Sigmoid colon (tissue), 7 donors: Measurements from ENCODE around the gene IER2. TPM values are rescaled to one million over a fixed set of nuclear protein-coding genes. Genes with fewer than 3 reads are reported as not detected.
"Not testable (repeated sequence)": the region's sequence is repeated elsewhere in the genome, so short reads cannot be mapped to it uniquely, and the experiment has no call there.

ENCODE experiments used
- DNase-seq: peaks from one replicate; pipeline ENCODE4 v3.0.0-alpha.2; 2019
- H3K27ac ChIP-seq, 4 donors: fragments of 200-600 bp; sonication (generic); one replicate each; pipeline ENCODE4 v1.5.1; 2016 to 2019; ENCODE audit warnings: mild to moderate bottlenecking in 1 of 4
- H3K27me3 ChIP-seq, 3 donors: fragments of 200-600 bp; sonication (generic); one replicate each; pipeline ENCODE4 v1.5.1; 2019; ENCODE audit warnings: mild to moderate bottlenecking in 1 of 3
- H3K36me3 ChIP-seq, 4 donors: fragments of 200-600 bp; sonication (generic); one replicate each; pipeline ENCODE4 v1.5.1; 2016 to 2019
- H3K4me1 ChIP-seq, 4 donors: fragments of 200-600 bp; sonication (generic); one replicate each; pipeline ENCODE4 v1.5.1; 2017 to 2019
- H3K4me3 ChIP-seq, 4 donors: fragments of 200-600 bp; sonication (generic); one replicate each; pipeline ENCODE4 v1.5.1; 2017 to 2019; ENCODE audit warnings: mild to moderate bottlenecking in 2 of 4, moderate library complexity in 1 of 4
- H3K9me3 ChIP-seq, 4 donors: fragments of 200-600 bp in 3 of 4; sonication (generic) in 3 of 4; one replicate each; pipeline versions ENCODE4 v1.5.1 to v1.6.1; 2013 to 2019
- EP300 ChIP-seq, 4 donors: sonication (generic); formaldehyde crosslinking; IDR thresholded peaks; one replicate each; pipeline ENCODE4 v1.6.1; 2017; ENCODE audit warnings: antibody characterized with exemption in 4 of 4
- POLR2A ChIP-seq, 2 donors: fragments of 450-650 bp; IDR thresholded peaks; one replicate each; pipeline ENCODE4 v1.6.1; 2016; ENCODE audit warnings: antibody characterized with exemption in 2 of 2, mild to moderate bottlenecking in 2 of 2, moderate library complexity in 2 of 2
- POLR2AphosphoS5 ChIP-seq, 4 donors: sonication (generic); formaldehyde crosslinking; IDR thresholded peaks; one replicate each; pipeline ENCODE4 v1.6.1; 2017; ENCODE audit warnings: antibody characterized with exemption in 4 of 4
- WGBS, 2 donors: extraction: QIAGEN DNeasy Blood & Tissue Kit; methylation state at CpG; one replicate each; pipeline ENCODE4 v1.1.7; 2013; 5-methylcytosine and 5-hydroxymethylcytosine counted together
- intact Hi-C: fragments of 100-400 bp; cut with DNase I; formaldehyde crosslinking; loops from one replicate; pipeline ENCODE4 v1.15.1; 2023
- polyA plus RNA-seq, 3 donors: library from polyadenylated mRNA; stranded (reverse); fragments of 200-250 nt; gene quantifications; one replicate each; pipeline ENCODE4 v1.2.3, GENCODE V29; 2013
- total RNA-seq, 4 donors: library from RNA; depleted of rRNA; stranded (reverse); fragments of >200 nt; gene quantifications; one replicate each; pipeline ENCODE4 v1.1.0, GENCODE V29; 2016
- TF ChIP-seq, protein P1 (sequence below), 4 experiments: fragments of 450-650 bp in 3 of 4; fragments of 200-600 bp in 1 of 4; IDR thresholded peaks; one replicate each; pipeline ENCODE4 v1.5.1; 2016 to 2019; ENCODE audit warnings: antibody characterized with exemption in 4 of 4, mild to moderate bottlenecking in 3 of 4, moderate library complexity in 2 of 4
- donor health status: healthy with polysubstance abuse.
- donor health status: Bipolar disorder and iron deficiency.
- donor health status: healthy.

IER2 gene
- total and polyA plus RNA-seq, 7 donors = 30.3 to 215 (median 138) TPM

DNA sequence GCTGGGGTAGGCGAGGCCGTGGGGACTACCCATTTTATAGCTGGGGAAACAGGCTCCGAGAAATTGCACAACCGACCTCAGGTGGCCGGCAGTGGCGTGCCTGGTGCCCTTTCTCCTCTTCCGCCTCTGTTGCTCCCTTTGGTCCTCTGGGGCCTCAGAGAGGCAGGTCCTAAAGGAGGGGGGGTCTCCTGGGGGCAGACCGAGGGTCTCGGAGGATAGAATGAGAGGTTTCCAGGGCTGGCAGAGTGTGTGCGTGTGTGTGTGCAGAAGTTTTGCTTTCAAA is 11.4 kb upstream of the IER2 start:
- H3K4me1 ChIP-seq = peaks cover 0 to 17% (median 9%) of the 10 kb centered on the region in 4 donors
- intact Hi-C loops = no loop called here
- H3K27ac ChIP-seq = no peak overlapping the region
- no peaks in the 10 kb centered on the region for H3K9me3 ChIP-seq
- TF ChIP-seq POLR2A (IDR thresholded peaks at IDR 0.05) (no peak), POLR2AphosphoS5 (IDR thresholded peaks at IDR 0.05) (no peak), EP300 (IDR thresholded peaks at IDR 0.05) (no peak)
- TF ChIP-seq, protein P1, sequence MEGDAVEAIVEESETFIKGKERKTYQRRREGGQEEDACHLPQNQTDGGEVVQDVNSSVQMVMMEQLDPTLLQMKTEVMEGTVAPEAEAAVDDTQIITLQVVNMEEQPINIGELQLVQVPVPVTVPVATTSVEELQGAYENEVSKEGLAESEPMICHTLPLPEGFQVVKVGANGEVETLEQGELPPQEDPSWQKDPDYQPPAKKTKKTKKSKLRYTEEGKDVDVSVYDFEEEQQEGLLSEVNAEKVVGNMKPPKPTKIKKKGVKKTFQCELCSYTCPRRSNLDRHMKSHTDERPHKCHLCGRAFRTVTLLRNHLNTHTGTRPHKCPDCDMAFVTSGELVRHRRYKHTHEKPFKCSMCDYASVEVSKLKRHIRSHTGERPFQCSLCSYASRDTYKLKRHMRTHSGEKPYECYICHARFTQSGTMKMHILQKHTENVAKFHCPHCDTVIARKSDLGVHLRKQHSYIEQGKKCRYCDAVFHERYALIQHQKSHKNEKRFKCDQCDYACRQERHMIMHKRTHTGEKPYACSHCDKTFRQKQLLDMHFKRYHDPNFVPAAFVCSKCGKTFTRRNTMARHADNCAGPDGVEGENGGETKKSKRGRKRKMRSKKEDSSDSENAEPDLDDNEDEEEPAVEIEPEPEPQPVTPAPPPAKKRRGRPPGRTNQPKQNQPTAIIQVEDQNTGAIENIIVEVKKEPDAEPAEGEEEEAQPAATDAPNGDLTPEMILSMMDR (IDR thresholded peaks at IDR 0.05) = no peak
- 79 to 84% methylated on average over 10 of the region's 10 CpGs for WGBS, 2 donors
- H3K27me3 ChIP-seq = no peaks in the 10 kb centered on the region
- DNase-seq = no peak
- peaks cover 0 to 66% (median 29%) of the 10 kb centered on the region in 4 donors for H3K36me3 ChIP-seq
- H3K4me3 ChIP-seq = no peak overlapping the region

DNA sequence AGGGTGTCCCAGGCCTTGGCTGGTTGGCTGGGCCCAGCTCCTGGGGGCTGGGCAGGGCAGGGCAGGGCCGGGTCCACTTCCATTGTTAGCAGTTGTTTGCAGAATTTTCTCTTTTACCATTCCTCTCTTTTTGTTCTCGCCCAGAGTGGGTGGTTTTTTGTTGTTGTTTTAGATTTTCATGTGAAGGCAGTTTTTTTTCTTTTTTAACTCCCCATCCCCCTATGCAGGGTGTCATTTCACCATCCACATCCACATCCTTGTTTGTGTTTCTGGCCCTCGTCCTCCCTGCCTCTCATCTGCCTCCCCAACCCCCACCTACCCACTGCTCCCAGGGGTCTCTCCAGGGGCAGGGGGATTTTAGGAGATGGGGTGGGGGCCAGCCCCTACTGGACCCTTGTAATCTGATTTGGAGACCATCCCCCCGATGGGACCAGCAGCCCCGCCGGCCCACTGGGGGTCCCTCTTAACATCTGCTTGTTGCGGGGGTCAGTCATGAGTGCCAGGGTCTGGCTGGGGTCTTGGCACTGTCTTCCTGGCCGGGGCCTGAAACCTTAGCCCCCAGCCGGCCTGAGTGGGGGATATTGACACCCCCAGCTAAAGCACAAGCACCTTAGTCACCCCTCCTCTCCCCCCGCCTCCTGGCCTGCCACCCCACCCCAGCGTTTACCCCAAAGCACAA is 10.4 kb upstream of the IER2 start:
- no peak for DNase-seq
- Histone ChIP-seq H3K4me3 (no peak overlapping the region), H3K36me3 (peaks cover 7 to 75% (median 37%) of the 10 kb centered on the region in 4 donors), H3K27ac (no peak overlapping the region), H3K9me3 (no peaks in the 10 kb centered on the region), H3K27me3 (no peaks in the 10 kb centered on the region), H3K4me1 (peaks cover 0 to 9% (median 4%) of the 10 kb centered on the region in 4 donors)
- TF ChIP-seq EP300 (IDR thresholded peaks at IDR 0.05) (no peak), POLR2AphosphoS5 (IDR thresholded peaks at IDR 0.05) (no peak), POLR2A (IDR thresholded peaks at IDR 0.05) (no peak)
- TF ChIP-seq, protein P1 (IDR thresholded peaks at IDR 0.05) = no peak
- intact Hi-C loops = no loop called here
- WGBS, 2 donors = 78 to 85% methylated on average over 11 of the region's 11 CpGs

DNA sequence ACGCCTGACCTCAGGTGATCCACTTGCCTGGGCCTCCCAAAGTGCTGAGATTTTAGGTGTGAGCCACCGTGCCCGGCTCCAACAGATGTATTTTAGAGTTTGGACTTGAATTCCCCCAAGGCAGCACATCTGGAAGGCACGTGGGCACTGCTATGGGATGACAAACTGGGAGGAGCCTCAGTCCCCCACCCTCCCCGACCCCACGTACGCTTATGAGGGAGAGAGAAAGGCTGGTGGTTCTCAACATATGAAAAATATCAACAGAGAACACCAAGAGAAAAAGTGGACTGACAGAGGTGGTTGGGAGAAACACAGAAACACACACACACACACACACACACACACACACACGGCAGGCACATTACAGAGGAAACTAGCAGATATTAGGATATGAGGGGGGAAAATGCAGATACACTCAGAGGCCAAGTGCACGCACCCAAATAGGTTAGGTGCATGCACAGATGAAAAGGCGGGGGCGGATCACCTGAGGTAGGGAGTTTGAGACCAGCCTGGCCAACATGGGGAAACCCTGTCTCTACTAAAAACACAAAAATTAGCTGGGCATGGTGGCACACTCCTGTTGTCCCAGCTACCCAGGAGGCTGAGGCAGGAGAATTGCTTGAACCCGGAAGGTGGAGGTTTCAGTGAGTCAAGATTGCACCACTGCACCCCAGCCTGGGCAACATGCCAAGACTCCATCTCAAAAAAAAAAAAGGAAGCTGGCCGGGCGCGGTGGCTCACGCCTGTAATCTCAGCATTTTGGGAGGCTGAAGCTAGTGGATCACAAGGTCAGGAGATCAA is 3.2 kb upstream of the IER2 start:
- intact Hi-C loops = no loop called here
- 54 to 78% methylated on average over 16 of the region's 16 CpGs for WGBS, 2 donors
- no peak for DNase-seq
- no peak overlapping the region for H3K27ac ChIP-seq
- no peaks in the 10 kb centered on the region for H3K27me3 ChIP-seq
- peaks cover 0 to 19% (median 14%) of the 10 kb centered on the region in 4 donors for H3K4me1 ChIP-seq
- H3K4me3 ChIP-seq = no peak overlapping the region
- TF ChIP-seq EP300 (IDR thresholded peaks at IDR 0.05) (no peak), POLR2A (IDR thresholded peaks at IDR 0.05) (no peak)
- H3K9me3 ChIP-seq = no peaks in the 10 kb centered on the region
- H3K36me3 ChIP-seq = peaks cover 7 to 35% (median 14%) of the 10 kb centered on the region in 4 donors

DNA sequence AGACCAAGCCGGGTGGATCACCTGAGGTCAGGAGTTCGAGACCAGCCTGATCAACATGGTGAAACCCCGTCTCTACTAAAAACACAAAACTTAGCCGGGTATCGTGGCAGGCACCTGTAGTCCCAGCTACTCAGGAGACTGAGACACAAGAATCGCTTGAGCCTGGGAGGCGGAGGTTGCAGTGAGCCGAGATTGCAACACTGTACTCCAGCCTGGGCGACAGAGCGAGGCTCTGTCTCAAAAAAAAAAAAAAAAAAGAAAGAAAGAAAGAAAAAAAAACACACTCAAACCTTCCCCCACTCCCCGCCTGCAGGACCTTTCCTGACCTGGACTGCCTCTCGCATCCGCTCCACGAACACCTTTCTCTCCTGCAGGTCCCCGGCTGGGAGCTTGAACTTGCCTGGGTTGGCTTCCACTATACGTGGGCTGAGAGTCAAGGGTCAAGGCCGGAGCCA is 1.0 kb upstream of the IER2 start:
- not testable (repeated sequence) for H3K9me3 ChIP-seq, DNase-seq, H3K27me3 ChIP-seq
- WGBS, 2 donors = 13 to 51% methylated on average over 17 of the region's 17 CpGs
- peak overlapping the region; percentile 92 to 100 (median 100) for H3K27ac ChIP-seq
- intact Hi-C loops = loop anchor here (2.0 kb wide), 1 partner anchor 114 kb away; no protein-coding TSS in a partner anchor
- peaks cover 6 to 22% (median 14%) of the 10 kb centered on the region in 4 donors for H3K4me1 ChIP-seq
- peaks cover 6 to 19% (median 10%) of the 10 kb centered on the region in 4 donors for H3K36me3 ChIP-seq
- H3K4me3 ChIP-seq = peak overlapping the region; percentile 64 to 96 (median 92)

DNA sequence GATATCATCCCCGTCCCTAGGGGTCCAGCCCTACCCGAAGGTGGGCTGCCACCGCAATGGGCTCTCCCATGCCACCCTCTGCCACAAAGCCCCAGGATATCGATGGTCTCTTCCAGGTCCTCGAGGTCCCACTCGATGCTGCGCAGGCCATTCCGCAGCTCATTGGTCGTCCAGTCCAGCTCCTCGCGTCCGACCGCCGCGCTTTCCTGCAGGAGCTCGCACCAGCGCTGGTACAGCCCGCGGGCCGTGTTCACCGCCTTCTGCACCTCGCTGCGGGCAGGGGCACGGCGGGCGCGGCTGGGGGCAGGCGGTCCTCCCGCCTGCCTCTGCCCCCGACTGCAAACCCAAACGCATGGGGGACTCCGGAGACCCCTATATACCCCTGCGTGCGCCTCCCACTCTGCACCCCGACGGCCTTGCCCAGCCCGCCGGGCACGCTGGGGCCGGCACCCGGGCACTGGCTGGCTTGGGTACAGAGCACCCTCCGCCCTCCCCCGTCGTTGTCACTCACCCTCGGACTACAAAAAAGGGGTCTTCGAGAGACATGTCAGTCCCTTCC is 504 bp upstream of the IER2 start:
- peak; percentile 84 for DNase-seq
- WGBS, 2 donors = 1% methylated on average over 46 of the region's 46 CpGs
- peaks cover 1 to 14% (median 6%) of the 10 kb centered on the region in 4 donors for H3K36me3 ChIP-seq
- intact Hi-C loops = loop anchor here (2.0 to 10.0 kb wide), 5 partner anchors 32 to 357 kb away; partner anchors contain the start of genes JUNB, LYL1, NACC1 and NFIX
- H3K9me3 ChIP-seq = no peaks in the 10 kb centered on the region
- H3K4me1 ChIP-seq = peaks cover 6 to 24% (median 16%) of the 10 kb centered on the region in 4 donors
- H3K27me3 ChIP-seq = no peaks in the 10 kb centered on the region
- H3K4me3 ChIP-seq = peak overlapping the region; percentile 64 to 96 (median 92)
- H3K27ac ChIP-seq = peak overlapping the region; percentile 92 to 100 (median 100)
- TF ChIP-seq POLR2AphosphoS5 (IDR thresholded peaks at IDR 0.05) (no peak), EP300 (IDR thresholded peaks at IDR 0.05) (peak in 1 of 4 donors; percentile 2)
